Lower leg skin (tissue), 3 donors: ENCODE measurements around the gene RNF13.

ENCODE experiments used
- CTCF ChIP-seq, 3 donors: fragments of 450-650 bp; IDR thresholded peaks; one replicate each; pipeline ENCODE4 v1.5.1; 2016; ENCODE audit warnings: antibody characterized with exemption in 3 of 3, mild to moderate bottlenecking in 3 of 3, moderate library complexity in 2 of 3
- POLR2A ChIP-seq, 2 donors: fragments of 450-650 bp; IDR thresholded peaks; one replicate each; pipeline ENCODE4 v1.6.1; 2016 to 2017; ENCODE audit warnings: antibody characterized with exemption in 2 of 2, mild to moderate bottlenecking in 1 of 2, moderate library complexity in 1 of 2

DNA sequence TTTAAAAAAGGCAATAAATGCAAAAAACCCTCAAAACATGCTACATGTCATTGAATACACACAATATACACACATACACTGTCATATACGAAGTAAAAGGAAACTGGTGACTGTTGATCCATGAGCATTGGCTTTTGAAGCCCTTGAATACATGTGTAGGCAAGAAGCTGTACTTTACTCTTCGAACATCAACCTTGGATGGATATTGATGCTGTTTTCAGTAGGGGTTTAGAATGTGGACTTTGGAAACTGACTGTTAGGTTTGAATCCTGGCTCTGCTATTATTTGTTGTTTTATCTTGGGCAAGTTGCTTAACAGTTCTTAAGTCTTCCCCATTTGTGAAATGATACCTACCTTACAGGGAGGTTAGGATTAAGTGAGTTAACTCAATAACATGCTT is 30.5 kb downstream of the RNF13 start:
- no peak for TF ChIP-seq POLR2A (IDR thresholded peaks at IDR 0.05)
- TF ChIP-seq CTCF (IDR thresholded peaks at IDR 0.05): no peak
